ENCODE data around the gene OOSP2. TPM values are rescaled to one million over a fixed set of nuclear protein-coding genes. Genes with fewer than 3 reads are reported as not detected.

OOSP2 gene
- total RNA-seq, 1 donor from 2014 or later = not detected

DNA sequence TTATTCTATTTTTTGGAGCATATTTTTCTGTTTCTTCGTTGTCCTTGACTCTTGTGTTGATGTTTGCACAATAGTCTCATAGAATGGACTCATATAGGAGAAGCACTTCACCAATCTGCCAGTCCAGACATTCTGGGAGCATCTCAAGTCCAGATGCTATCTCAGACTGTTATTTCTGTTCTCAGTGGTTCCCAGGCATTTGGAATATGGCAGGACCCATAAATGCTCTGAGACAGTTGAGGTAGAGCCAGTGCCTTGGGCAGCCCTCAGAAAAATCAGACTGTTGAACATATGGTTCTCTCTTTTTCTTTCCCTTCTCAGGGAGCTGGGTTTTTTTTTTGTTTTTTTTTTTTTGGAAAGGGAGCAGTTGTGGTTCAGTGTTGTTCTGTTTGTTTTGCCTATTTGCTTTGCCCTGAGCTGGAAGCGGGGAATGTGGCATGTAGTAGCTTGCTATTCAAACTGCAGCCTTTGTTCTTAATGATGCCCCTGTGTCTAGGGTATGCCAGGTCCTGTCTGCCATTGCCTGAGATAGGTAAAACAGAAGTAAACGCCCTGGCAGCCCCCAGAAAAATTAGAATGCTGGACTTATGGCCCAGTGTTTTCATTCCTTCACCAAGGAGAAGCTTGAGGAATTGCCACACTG, 44.5 kb downstream of the OOSP2 start:
- no peaks in the 10 kb centered on the region for H3K4me1 ChIP-seq
- DNase-seq (ENCODE audit: low spot score in 2 of 2) = no peak
- H3K27me3 ChIP-seq = no peaks in the 10 kb centered on the region
- no peak overlapping the region for H3K27ac ChIP-seq
- TF ChIP-seq, protein P1, sequence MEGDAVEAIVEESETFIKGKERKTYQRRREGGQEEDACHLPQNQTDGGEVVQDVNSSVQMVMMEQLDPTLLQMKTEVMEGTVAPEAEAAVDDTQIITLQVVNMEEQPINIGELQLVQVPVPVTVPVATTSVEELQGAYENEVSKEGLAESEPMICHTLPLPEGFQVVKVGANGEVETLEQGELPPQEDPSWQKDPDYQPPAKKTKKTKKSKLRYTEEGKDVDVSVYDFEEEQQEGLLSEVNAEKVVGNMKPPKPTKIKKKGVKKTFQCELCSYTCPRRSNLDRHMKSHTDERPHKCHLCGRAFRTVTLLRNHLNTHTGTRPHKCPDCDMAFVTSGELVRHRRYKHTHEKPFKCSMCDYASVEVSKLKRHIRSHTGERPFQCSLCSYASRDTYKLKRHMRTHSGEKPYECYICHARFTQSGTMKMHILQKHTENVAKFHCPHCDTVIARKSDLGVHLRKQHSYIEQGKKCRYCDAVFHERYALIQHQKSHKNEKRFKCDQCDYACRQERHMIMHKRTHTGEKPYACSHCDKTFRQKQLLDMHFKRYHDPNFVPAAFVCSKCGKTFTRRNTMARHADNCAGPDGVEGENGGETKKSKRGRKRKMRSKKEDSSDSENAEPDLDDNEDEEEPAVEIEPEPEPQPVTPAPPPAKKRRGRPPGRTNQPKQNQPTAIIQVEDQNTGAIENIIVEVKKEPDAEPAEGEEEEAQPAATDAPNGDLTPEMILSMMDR (IDR thresholded peaks at IDR 0.05) = no peak
- H3K36me3 ChIP-seq = no peaks in the 10 kb centered on the region
- intact Hi-C loops (cut with DNase I) = no loop called here
- no peak overlapping the region for H3K4me3 ChIP-seq
- no peaks in the 10 kb centered on the region for H3K9me3 ChIP-seq

DNA sequence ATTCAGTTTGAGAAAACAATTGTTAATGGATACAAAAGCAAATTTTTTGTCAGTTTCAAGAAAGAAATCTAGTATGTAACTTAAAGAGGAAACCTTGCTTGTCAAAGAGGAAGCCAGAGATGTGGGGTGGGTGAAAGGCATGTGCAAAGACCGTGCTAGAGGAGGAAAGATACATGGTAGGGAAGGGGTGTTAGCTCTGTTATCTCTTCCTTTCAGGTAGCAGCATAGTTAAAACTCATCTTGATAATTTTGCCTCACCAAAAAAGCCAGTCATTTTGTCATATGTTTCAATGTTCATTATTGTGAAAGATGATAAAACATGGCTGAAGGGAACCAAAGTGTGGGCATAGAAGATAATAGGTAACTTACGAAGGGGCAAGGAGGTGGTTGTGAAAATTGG, 45.7 kb downstream of the OOSP2 start:
- no peaks in the 10 kb centered on the region for H3K27me3 ChIP-seq

DNA sequence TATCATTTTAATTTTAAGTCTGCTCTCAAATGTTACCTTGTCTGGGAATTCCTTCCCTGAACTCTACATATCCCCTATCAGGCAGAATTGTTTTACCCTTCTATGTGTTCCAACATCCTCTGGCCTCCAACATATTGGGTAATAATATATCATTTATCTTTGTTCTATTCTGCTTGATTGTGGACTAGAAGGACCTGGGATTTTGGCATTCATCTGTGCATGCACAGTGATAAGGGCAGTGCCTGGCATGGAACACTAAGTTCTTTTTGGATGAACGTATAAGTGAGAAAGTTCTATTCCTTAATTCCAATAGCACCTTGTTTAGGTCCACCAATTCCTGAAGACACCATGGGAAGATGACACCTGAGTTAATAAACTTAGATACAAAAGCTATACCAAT, 47.0 kb downstream of the OOSP2 start:
- TF ChIP-seq, protein P1 (IDR thresholded peaks at IDR 0.05) = no peak

More for the DNA sequence above, 45.7 kb downstream of the OOSP2 start:
- no peaks in the 10 kb centered on the region for H3K9me3 ChIP-seq
- no peaks in the 10 kb centered on the region for H3K36me3 ChIP-seq
- H3K27ac ChIP-seq = no peak overlapping the region
- no peak for DNase-seq (ENCODE audit: low spot score in 2 of 2)
- H3K4me3 ChIP-seq = no peak overlapping the region
- H3K4me1 ChIP-seq = no peaks in the 10 kb centered on the region
- TF ChIP-seq, protein P1 (IDR thresholded peaks at IDR 0.05) = no peak
- intact Hi-C loops (cut with DNase I) = no loop called here

DNA sequence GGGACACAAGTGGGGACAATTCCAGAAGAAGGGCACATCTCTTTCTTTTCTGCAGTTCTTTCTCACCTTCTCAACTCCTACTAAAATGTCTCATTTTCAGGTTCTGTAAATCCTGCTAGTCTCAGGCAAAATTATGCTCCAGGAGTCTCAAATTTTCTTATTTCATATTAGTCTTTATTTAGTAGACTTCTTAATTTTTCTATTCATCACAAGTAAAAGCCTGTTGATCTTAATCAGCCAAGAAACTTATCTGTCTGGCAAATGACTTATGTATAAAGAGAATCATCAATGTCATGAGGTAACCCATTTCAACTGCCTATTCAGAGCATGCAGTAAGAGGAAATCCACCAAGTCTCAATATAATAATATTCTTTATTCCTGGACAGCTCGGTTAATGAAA, 48.2 kb downstream of the OOSP2 start, which contains the start of gene MS4A2:
Gene MS4A2, plus strand, starts transcription at position 301 of the 400 bp plus-strand sequence. CDS start 102 bp downstream, outside the sequence.
- no peaks in the 10 kb centered on the region for H3K27me3 ChIP-seq
- intact Hi-C loops (cut with DNase I) = no loop called here
- H3K4me3 ChIP-seq = no peak within 1 kb of the TSS
- H3K27ac ChIP-seq = no peak within 1 kb of the TSS
- no peak for DNase-seq (ENCODE audit: low spot score in 2 of 2)
- H3K36me3 ChIP-seq = no peaks in the 10 kb centered on the region
- TF ChIP-seq, protein P1 (IDR thresholded peaks at IDR 0.05) = no peak
- H3K4me1 ChIP-seq = no peaks in the 10 kb centered on the region
- H3K9me3 ChIP-seq = no peaks in the 10 kb centered on the region

More for the DNA sequence above, 47.0 kb downstream of the OOSP2 start:
- Histone ChIP-seq H3K27me3 (no peaks in the 10 kb centered on the region), H3K36me3 (no peaks in the 10 kb centered on the region), H3K27ac (no peak overlapping the region), H3K4me3 (no peak overlapping the region), H3K4me1 (no peaks in the 10 kb centered on the region), H3K9me3 (no peaks in the 10 kb centered on the region)
- intact Hi-C loops (cut with DNase I) = no loop called here
- no peak for DNase-seq (ENCODE audit: low spot score in 2 of 2)

DNA sequence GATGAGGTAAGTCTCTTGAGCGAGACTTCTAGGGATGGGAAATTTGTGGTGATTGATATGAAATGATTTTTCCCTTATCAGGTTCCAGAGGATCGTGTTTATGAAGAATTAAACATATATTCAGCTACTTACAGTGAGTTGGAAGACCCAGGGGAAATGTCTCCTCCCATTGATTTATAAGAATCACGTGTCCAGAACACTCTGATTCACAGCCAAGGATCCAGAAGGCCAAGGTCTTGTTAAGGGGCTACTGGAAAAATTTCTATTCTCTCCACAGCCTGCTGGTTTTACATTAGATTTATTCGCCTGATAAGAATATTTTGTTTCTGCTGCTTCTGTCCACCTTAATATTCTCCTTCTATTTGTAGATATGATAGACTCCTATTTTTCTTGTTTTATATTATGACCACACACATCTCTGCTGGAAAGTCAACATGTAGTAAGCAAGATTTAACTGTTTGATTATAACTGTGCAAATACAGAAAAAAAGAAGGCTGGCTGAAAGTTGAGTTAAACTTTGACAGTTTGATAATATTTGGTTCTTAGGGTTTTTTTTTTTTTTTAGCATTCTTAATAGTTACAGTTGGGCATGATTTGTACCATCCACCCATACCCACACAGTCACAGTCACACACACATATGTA, 55.4 kb downstream of the OOSP2 start:
- no peak overlapping the region for H3K27ac ChIP-seq
- H3K4me3 ChIP-seq = no peak overlapping the region
- no peak for DNase-seq (ENCODE audit: low spot score in 2 of 2)
- TF ChIP-seq, protein P1 (IDR thresholded peaks at IDR 0.05) = no peak
- no peaks in the 10 kb centered on the region for H3K27me3 ChIP-seq
- no peaks in the 10 kb centered on the region for H3K9me3 ChIP-seq
- no peaks in the 10 kb centered on the region for H3K36me3 ChIP-seq
- H3K4me1 ChIP-seq = no peaks in the 10 kb centered on the region
- intact Hi-C loops (cut with DNase I) = no loop called here
